Chondrocyte (in vitro differentiated cells): ENCODE results near the gene CDH11. TPM values are rescaled to one million over a fixed set of nuclear protein-coding genes. Genes with fewer than 3 reads are reported as not detected.

ENCODE experiments used
- DNase-seq: peaks from one replicate; pipeline ENCODE4 v3.0.0; 2021; ENCODE audit warnings: mixed read lengths, low spot score
- H3K27ac Mint-ChIP-seq: one replicate; pipeline ENCODE4 v1.8.0; 2021; ENCODE audit warnings: mild to moderate bottlenecking, moderate library complexity, mixed read lengths; ENCODE audit not compliant: unreplicated experiment
- H3K27me3 Mint-ChIP-seq: 2 replicates; pipeline ENCODE4 v1.8.0; 2021; ENCODE audit warnings: low read depth, mixed read lengths
- H3K36me3 Mint-ChIP-seq: 2 replicates; pipeline ENCODE4 v1.8.0; 2021; ENCODE audit warnings: low read depth, mixed read lengths
- H3K4me1 Mint-ChIP-seq: 2 replicates; pipeline ENCODE4 v1.8.0; 2021; ENCODE audit warnings: low read depth, mild to moderate bottlenecking, mixed read lengths
- H3K4me3 Mint-ChIP-seq: one replicate; pipeline ENCODE4 v1.8.0; 2021; ENCODE audit warnings: mild to moderate bottlenecking, moderate library complexity, mixed read lengths; ENCODE audit not compliant: unreplicated experiment
- H3K9me3 Mint-ChIP-seq: 2 replicates; pipeline ENCODE4 v1.8.0; 2021; ENCODE audit warnings: low read depth, mixed read lengths
- total RNA-seq: library from RNA; stranded (reverse); gene quantifications from 3 replicates; pipeline ENCODE4 v1.2.1, GENCODE V29; 2021
- TF ChIP-seq, protein P1 (sequence below): fragments of 200-600 bp; sonication (generic); IDR thresholded peaks from 2 replicates; pipeline ENCODE4 v1.5.0; 2021; ENCODE audit warnings: antibody characterized with exemption, mild to moderate bottlenecking, moderate library complexity

CDH11 gene
- total RNA-seq, 1 donor from 2014 or later, result 936 TPM

- Mint-ChIP-seq H3K9me3 (no peaks in the 10 kb centered on the region), H3K27ac (no peak overlapping the region), H3K27me3 (no peaks in the 10 kb centered on the region), H3K36me3 (no peaks in the 10 kb centered on the region), H3K4me1 (peaks cover 4% of the 10 kb centered on the region), H3K4me3 (no peak overlapping the region)
- TF ChIP-seq, protein P1, sequence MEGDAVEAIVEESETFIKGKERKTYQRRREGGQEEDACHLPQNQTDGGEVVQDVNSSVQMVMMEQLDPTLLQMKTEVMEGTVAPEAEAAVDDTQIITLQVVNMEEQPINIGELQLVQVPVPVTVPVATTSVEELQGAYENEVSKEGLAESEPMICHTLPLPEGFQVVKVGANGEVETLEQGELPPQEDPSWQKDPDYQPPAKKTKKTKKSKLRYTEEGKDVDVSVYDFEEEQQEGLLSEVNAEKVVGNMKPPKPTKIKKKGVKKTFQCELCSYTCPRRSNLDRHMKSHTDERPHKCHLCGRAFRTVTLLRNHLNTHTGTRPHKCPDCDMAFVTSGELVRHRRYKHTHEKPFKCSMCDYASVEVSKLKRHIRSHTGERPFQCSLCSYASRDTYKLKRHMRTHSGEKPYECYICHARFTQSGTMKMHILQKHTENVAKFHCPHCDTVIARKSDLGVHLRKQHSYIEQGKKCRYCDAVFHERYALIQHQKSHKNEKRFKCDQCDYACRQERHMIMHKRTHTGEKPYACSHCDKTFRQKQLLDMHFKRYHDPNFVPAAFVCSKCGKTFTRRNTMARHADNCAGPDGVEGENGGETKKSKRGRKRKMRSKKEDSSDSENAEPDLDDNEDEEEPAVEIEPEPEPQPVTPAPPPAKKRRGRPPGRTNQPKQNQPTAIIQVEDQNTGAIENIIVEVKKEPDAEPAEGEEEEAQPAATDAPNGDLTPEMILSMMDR, result no peak
- DNase-seq, result no peak
Observed at GRCh38 chr16:65136681-65137080, 14.8 kb upstream of the CDH11 start.

DNA sequence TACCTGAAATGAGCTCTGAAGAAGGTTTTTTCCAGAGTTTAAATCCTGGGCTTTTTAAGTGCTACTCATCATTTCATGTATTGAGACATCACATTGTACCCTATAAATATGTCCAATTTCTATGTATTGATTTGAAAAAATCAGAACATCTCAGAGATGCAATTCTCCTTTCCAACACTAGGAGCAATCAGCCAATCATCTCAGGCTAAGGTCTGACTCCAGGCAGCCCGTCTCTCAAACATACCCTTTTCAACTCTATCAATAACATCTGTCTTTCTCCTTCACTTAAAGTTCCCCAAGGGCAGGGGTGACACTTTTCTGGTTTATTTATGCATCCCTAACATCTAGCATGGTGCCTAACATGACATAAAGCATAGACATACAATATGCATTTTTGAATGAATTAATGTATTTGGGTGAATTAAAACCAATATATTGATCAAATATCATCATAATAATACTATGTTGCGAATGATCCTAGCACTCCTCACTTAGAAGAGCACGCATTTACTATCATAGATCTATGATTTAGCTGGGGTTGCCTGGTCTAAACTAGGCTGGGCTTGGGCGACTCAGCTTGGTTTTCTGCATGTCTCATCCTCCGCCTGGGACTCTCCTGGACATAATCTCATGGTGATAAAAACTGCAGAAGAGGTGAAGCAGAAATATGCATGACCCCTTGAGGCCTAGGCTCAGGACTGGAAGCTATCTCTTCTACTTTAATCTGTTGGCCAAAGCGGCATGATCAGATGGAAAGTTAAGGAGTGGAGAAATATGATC lies 5.2 kb upstream of the CDH11 start:
- no peaks in the 10 kb centered on the region for H3K36me3 Mint-ChIP-seq
- TF ChIP-seq, protein P1, result peak; percentile 71
- peaks cover 27% of the 10 kb centered on the region for H3K4me1 Mint-ChIP-seq
- no peak overlapping the region for H3K27ac Mint-ChIP-seq
- DNase-seq, result no peak
- H3K27me3 Mint-ChIP-seq, result no peaks in the 10 kb centered on the region
- peaks cover 3% of the 10 kb centered on the region for H3K9me3 Mint-ChIP-seq
- H3K4me3 Mint-ChIP-seq, result no peak overlapping the region

DNA sequence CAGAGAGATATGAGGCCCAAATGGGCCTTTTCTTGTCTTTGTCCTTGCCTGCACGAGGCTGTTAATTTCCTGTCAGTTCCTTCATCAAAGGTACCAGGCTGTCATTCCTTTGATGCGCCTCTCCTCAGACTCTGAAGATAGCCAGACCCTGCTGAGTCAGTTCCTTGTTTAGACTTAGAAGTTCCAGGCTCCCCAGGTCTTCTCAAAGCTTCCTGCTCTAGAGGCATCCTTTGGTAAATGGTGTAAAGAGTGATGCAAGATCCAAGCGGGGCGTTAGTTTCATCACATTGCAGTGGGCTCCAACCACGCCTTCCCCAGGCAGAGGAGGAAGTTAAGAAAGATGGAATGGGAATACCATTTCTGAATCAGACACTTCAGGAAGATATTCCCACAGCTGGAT lies 4.0 kb upstream of the CDH11 start:
- H3K4me3 Mint-ChIP-seq, result peak overlapping the region; percentile 16
- H3K4me1 Mint-ChIP-seq, result peaks cover 27% of the 10 kb centered on the region
- H3K27me3 Mint-ChIP-seq, result no peaks in the 10 kb centered on the region
- DNase-seq, result no peak
- peaks cover 3% of the 10 kb centered on the region for H3K9me3 Mint-ChIP-seq
- TF ChIP-seq, protein P1, result no peak
- no peaks in the 10 kb centered on the region for H3K36me3 Mint-ChIP-seq
- H3K27ac Mint-ChIP-seq, result peak overlapping the region; percentile 81

- Mint-ChIP-seq H3K4me1 (peaks cover 27% of the 10 kb centered on the region), H3K27ac (peak overlapping the region; percentile 81), H3K36me3 (peaks cover under 1% of the 10 kb centered on the region), H3K27me3 (no peaks in the 10 kb centered on the region), H3K9me3 (peaks cover 3% of the 10 kb centered on the region), H3K4me3 (peak overlapping the region; percentile 52)
- no peak for DNase-seq
- TF ChIP-seq, protein P1, result no peak
Observed at GRCh38 chr16:65125322-65125721, 3.5 kb upstream of the CDH11 start.

DNA sequence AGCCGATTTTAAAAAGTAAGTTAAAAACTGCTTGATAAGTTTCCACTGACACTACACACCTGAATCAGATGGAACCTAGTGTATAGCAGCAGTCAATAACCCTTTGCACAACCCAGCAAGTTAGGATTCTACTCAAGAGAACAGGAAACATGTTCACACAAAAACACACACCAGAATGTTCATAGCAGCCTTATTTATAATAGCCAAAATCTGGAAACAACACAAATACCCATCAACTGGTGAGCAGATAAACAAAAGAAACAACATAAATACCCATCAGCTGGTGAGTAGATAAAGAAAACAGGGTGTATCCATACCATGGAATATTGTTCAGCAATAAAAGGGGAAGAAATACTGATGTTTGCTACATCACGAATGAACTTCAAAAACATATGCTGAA lies 2.7 kb upstream of the CDH11 start:
- peak overlapping the region; percentile 88 for H3K27ac Mint-ChIP-seq

More for the DNA sequence above, 2.7 kb upstream of the CDH11 start:
- no peak for DNase-seq
- TF ChIP-seq, protein P1, result no peak
- no peaks in the 10 kb centered on the region for H3K27me3 Mint-ChIP-seq
- peaks cover 3% of the 10 kb centered on the region for H3K36me3 Mint-ChIP-seq
- peak overlapping the region; percentile 88 for H3K4me3 Mint-ChIP-seq
- peaks cover 3% of the 10 kb centered on the region for H3K9me3 Mint-ChIP-seq
- peaks cover 27% of the 10 kb centered on the region for H3K4me1 Mint-ChIP-seq
